SK-N-SH (cell line): ENCODE results near the gene TAOK3.

Experiments
- CHD2 ChIP-seq: fragments of 150-350 bp; IDR thresholded peaks from 2 replicates; pipeline ENCODE4 v1.6.1; 2018; ENCODE audit warnings: low read length; ENCODE audit not compliant: partially characterized antibody
- MEF2A ChIP-seq: IDR thresholded peaks from 2 replicates; pipeline ENCODE4 v1.4.0; 2012; ENCODE audit warnings: low read depth, borderline replicate concordance
- MXI1 ChIP-seq: IDR thresholded peaks from 2 replicates; pipeline ENCODE4 v1.6.1; 2012; ENCODE audit warnings: mild to moderate bottlenecking, low read depth, low read length, improper control_type of control experiment
- NRF1 ChIP-seq: IDR thresholded peaks from 2 replicates; pipeline ENCODE4 v1.6.1; 2012; ENCODE audit warnings: low read depth, mild to moderate bottlenecking, low read length
- POLR2AphosphoS5 ChIP-seq: IDR thresholded peaks from 2 replicates; pipeline ENCODE4 v1.6.1; 2012; ENCODE audit warnings: low read depth, low read length
- RCOR1 ChIP-seq: fragments of 150-350 bp; IDR thresholded peaks from 2 replicates; pipeline ENCODE4 v1.6.1; 2017; ENCODE audit warnings: antibody characterized with exemption, low read length
- SMC3 ChIP-seq: IDR thresholded peaks from 2 replicates; pipeline ENCODE4 v1.6.1; 2012; ENCODE audit warnings: low read depth, low read length, improper control_type of control experiment
- TEAD4 ChIP-seq: IDR thresholded peaks from 2 replicates; pipeline ENCODE4 v1.4.0; 2012; ENCODE audit warnings: mild to moderate bottlenecking, borderline replicate concordance; ENCODE audit not compliant: insufficient read depth
- YY1 ChIP-seq: IDR thresholded peaks from 2 replicates; pipeline ENCODE4 v1.4.0; 2012; ENCODE audit warnings: low read depth, mild to moderate bottlenecking
- TF ChIP-seq, protein P1 (sequence below): fragments of 200-600 bp; sonication (generic); IDR thresholded peaks from 2 replicates; pipeline ENCODE4 v1.6.1; 2017; ENCODE audit warnings: antibody characterized with exemption, mild to moderate bottlenecking, moderate library complexity
- TF ChIP-seq, protein P2 (sequence below): IDR thresholded peaks from 2 replicates; pipeline ENCODE4 v1.4.0; 2012; ENCODE audit warnings: low read depth
- TF ChIP-seq, protein P3 (sequence below): IDR thresholded peaks from 2 replicates; pipeline ENCODE4 v1.6.1; 2012; ENCODE audit warnings: mild to moderate bottlenecking, low read depth, low read length, moderate library complexity
- TF ChIP-seq, protein P4 (sequence below): IDR thresholded peaks from 2 replicates; pipeline ENCODE4 v1.4.0; 2012; ENCODE audit warnings: low read depth, borderline replicate concordance
- TF ChIP-seq, protein P5 (sequence below): IDR thresholded peaks from 2 replicates; pipeline ENCODE4; 2012

DNA sequence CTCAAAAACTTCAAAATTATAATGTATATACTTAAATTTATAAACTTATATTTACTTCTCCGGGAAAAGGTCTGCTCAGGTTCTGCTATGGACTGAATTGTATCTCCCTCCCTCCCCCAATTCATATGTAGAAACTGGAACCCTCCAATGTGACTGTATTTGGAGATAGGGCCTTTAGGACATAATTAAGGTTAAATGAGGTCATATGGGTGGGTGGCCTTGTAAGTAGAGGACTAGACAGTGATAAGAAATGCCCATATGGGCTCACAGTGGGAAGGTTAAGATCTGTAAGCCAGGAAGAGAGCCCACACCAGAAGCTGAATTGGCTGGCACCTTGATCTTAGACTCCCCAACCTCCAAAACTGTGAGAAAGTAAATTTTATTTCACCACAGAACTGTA lies 84.5 kb downstream of the TAOK3 start:
- TF ChIP-seq, protein P1, sequence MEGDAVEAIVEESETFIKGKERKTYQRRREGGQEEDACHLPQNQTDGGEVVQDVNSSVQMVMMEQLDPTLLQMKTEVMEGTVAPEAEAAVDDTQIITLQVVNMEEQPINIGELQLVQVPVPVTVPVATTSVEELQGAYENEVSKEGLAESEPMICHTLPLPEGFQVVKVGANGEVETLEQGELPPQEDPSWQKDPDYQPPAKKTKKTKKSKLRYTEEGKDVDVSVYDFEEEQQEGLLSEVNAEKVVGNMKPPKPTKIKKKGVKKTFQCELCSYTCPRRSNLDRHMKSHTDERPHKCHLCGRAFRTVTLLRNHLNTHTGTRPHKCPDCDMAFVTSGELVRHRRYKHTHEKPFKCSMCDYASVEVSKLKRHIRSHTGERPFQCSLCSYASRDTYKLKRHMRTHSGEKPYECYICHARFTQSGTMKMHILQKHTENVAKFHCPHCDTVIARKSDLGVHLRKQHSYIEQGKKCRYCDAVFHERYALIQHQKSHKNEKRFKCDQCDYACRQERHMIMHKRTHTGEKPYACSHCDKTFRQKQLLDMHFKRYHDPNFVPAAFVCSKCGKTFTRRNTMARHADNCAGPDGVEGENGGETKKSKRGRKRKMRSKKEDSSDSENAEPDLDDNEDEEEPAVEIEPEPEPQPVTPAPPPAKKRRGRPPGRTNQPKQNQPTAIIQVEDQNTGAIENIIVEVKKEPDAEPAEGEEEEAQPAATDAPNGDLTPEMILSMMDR, result no peak
- TF ChIP-seq SMC3 (no peak), NRF1 (no peak), YY1 (no peak), MXI1 (no peak), RCOR1 (no peak), POLR2AphosphoS5 (no peak), CHD2 (no peak), TEAD4 (no peak), MEF2A (no peak)
- TF ChIP-seq, protein P2, sequence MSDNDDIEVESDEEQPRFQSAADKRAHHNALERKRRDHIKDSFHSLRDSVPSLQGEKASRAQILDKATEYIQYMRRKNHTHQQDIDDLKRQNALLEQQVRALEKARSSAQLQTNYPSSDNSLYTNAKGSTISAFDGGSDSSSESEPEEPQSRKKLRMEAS, result no peak
- TF ChIP-seq, protein P3, sequence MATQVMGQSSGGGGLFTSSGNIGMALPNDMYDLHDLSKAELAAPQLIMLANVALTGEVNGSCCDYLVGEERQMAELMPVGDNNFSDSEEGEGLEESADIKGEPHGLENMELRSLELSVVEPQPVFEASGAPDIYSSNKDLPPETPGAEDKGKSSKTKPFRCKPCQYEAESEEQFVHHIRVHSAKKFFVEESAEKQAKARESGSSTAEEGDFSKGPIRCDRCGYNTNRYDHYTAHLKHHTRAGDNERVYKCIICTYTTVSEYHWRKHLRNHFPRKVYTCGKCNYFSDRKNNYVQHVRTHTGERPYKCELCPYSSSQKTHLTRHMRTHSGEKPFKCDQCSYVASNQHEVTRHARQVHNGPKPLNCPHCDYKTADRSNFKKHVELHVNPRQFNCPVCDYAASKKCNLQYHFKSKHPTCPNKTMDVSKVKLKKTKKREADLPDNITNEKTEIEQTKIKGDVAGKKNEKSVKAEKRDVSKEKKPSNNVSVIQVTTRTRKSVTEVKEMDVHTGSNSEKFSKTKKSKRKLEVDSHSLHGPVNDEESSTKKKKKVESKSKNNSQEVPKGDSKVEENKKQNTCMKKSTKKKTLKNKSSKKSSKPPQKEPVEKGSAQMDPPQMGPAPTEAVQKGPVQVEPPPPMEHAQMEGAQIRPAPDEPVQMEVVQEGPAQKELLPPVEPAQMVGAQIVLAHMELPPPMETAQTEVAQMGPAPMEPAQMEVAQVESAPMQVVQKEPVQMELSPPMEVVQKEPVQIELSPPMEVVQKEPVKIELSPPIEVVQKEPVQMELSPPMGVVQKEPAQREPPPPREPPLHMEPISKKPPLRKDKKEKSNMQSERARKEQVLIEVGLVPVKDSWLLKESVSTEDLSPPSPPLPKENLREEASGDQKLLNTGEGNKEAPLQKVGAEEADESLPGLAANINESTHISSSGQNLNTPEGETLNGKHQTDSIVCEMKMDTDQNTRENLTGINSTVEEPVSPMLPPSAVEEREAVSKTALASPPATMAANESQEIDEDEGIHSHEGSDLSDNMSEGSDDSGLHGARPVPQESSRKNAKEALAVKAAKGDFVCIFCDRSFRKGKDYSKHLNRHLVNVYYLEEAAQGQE, result no peak
- TF ChIP-seq, protein P4, sequence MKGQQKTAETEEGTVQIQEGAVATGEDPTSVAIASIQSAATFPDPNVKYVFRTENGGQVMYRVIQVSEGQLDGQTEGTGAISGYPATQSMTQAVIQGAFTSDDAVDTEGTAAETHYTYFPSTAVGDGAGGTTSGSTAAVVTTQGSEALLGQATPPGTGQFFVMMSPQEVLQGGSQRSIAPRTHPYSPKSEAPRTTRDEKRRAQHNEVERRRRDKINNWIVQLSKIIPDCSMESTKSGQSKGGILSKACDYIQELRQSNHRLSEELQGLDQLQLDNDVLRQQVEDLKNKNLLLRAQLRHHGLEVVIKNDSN, result no peak
- TF ChIP-seq, protein P5, sequence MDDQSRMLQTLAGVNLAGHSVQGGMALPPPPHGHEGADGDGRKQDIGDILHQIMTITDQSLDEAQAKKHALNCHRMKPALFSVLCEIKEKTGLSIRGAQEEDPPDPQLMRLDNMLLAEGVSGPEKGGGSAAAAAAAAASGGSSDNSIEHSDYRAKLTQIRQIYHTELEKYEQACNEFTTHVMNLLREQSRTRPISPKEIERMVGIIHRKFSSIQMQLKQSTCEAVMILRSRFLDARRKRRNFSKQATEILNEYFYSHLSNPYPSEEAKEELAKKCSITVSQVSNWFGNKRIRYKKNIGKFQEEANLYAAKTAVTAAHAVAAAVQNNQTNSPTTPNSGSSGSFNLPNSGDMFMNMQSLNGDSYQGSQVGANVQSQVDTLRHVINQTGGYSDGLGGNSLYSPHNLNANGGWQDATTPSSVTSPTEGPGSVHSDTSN, result no peak
